Activated CD8-positive, alpha-beta memory T cell treated with anti-CD3 and anti-CD28 coated beads for 48 hours (primary cell): ENCODE measurements around the gene TKTL2.

Experiments
- DNase-seq, 3 experiments: peaks; one replicate each; pipeline ENCODE4 v3.0.0-alpha.2; 2020; ENCODE audit warnings: low read depth in 2 of 3, low spot score in 2 of 3

Gene TKTL2

GRCh38 chr4:163473576-163473975, at the start of gene TKTL2:
TKTL2 (minus strand) TSS chr4:163473754; CDS start chr4:163473734, 20 bp downstream.
- no peak for DNase-seq

- DNase-seq: no peak
Observed at GRCh38 chr4:163515198-163515597, 41.6 kb upstream of the TKTL2 start.

GRCh38 chr4:163505374-163505773, 31.8 kb upstream of the TKTL2 start:
- no peak for DNase-seq

- DNase-seq: no peak
Observed at GRCh38 chr4:163500586-163500985, 27.0 kb upstream of the TKTL2 start.

- DNase-seq: no peak
Observed at GRCh38 chr4:163495900-163496299, 22.3 kb upstream of the TKTL2 start.

- DNase-seq: peak; percentile 55 to 74 (median 65)
Observed at GRCh38 chr4:163494360-163495241, 21.0 kb upstream of the TKTL2 start, which contains the start of gene TMA16. TMA16 (plus strand) TSS chr4:163494690; CDS start chr4:163494802, 112 bp downstream.

GRCh38 chr4:163493643-163494359, 20.2 kb upstream of the TKTL2 start:
- DNase-seq: no peak

- DNase-seq: no peak
Observed at GRCh38 chr4:163492951-163493504, 19.5 kb upstream of the TKTL2 start.

- no peak for DNase-seq
Observed at GRCh38 chr4:163489929-163490328, 16.4 kb upstream of the TKTL2 start.

- no peak for DNase-seq
Observed at GRCh38 chr4:163486321-163486720, 12.8 kb upstream of the TKTL2 start.

- DNase-seq: no peak
Observed at GRCh38 chr4:163485589-163485988, 12.0 kb upstream of the TKTL2 start.

GRCh38 chr4:163484906-163485305, 11.4 kb upstream of the TKTL2 start:
- DNase-seq: peak in 1 of 3 experiments; percentile 12

GRCh38 chr4:163482190-163482589, 8.6 kb upstream of the TKTL2 start:
- no peak for DNase-seq

- no peak for DNase-seq
Observed at GRCh38 chr4:163476761-163477438, 3.3 kb upstream of the TKTL2 start.

GRCh38 chr4:163474027-163474426, 473 bp upstream of the TKTL2 start:
- no peak for DNase-seq

GRCh38 chr4:163473130-163473529, 424 bp downstream of the TKTL2 start:
- DNase-seq: no peak

- no peak for DNase-seq
Observed at GRCh38 chr4:163470391-163470790, 3.2 kb downstream of the TKTL2 start.

GRCh38 chr4:163467082-163467770, 6.3 kb downstream of the TKTL2 start:
- DNase-seq: no peak

- no peak for DNase-seq
Observed at GRCh38 chr4:163462556-163462955, 11.0 kb downstream of the TKTL2 start.

GRCh38 chr4:163448540-163449203, 24.9 kb downstream of the TKTL2 start:
- no peak for DNase-seq
